Loucy (cell line): Measurements from ENCODE around the gene GDF2.

Experiments used
- H2AFZ ChIP-seq: fragments of 200-600 bp; sonication (generic); 2 replicates; pipeline ENCODE4 v1.6.0; 2016; ENCODE audit warnings: antibody characterized with exemption, mild to moderate bottlenecking, low read length, moderate library complexity
- H3F3A ChIP-seq: fragments of 200-600 bp; 2 replicates; pipeline ENCODE4 v1.6.0; 2016; ENCODE audit warnings: antibody characterized with exemption, low read depth, mild to moderate bottlenecking
- H3K27me3 ChIP-seq: fragments of 200-600 bp; sonication (generic); 2 replicates; pipeline ENCODE4 v1.6.1; 2014; ENCODE audit warnings: low read length, mild to moderate bottlenecking; ENCODE audit not compliant: insufficient read depth, poor library complexity, severe bottlenecking
- H3K36me3 ChIP-seq: fragments of 200-600 bp; sonication (generic); 2 replicates; pipeline ENCODE4 v1.6.1; 2016; ENCODE audit warnings: low read length; ENCODE audit not compliant: insufficient read depth
- H3K4me1 ChIP-seq: fragments of 200-600 bp; sonication (generic); 2 replicates; pipeline ENCODE4 v1.5.1; 2014; ENCODE audit warnings: low read length, mild to moderate bottlenecking; ENCODE audit not compliant: insufficient read depth, poor library complexity, severe bottlenecking
- H3K4me2 ChIP-seq: fragments of 200-600 bp; sonication (generic); 2 replicates; pipeline ENCODE4 v1.6.0; 2014; ENCODE audit warnings: antibody characterized with exemption, low read length, low read depth, mild to moderate bottlenecking; ENCODE audit not compliant: poor library complexity, severe bottlenecking
- H3K4me3 ChIP-seq: fragments of 200-600 bp; sonication (generic); 2 replicates; pipeline ENCODE4 v1.5.1; 2014; ENCODE audit warnings: low read length, mild to moderate bottlenecking, mixed read lengths; ENCODE audit not compliant: poor library complexity, severe bottlenecking
- H3K79me2 ChIP-seq: fragments of 200-600 bp; sonication (generic); 2 replicates; pipeline ENCODE4 v1.6.1; 2014; ENCODE audit warnings: low read length; ENCODE audit not compliant: insufficient read depth
- H3K9ac ChIP-seq: fragments of 200-600 bp; sonication (generic); 2 replicates; pipeline ENCODE4 v1.6.0; 2014; ENCODE audit warnings: mild to moderate bottlenecking, low read depth, low read length, moderate library complexity; ENCODE audit not compliant: poor library complexity, severe bottlenecking
- H3K9me2 ChIP-seq: fragments of 200-600 bp; sonication (generic); replicated peaks from 2 replicates; pipeline ENCODE4 v1.6.1; 2016; ENCODE audit warnings: low read depth, low read length, mixed read lengths
- H3K9me3 ChIP-seq: fragments of 200-600 bp; sonication (generic); 2 replicates; pipeline ENCODE4 v1.6.1; 2014; ENCODE audit warnings: mild to moderate bottlenecking, antibody characterized with exemption, low read length, low read depth; ENCODE audit not compliant: insufficient read depth
- H4K20me1 ChIP-seq: fragments of 200-600 bp; sonication (generic); 2 replicates; pipeline ENCODE4 v1.6.0; 2014; ENCODE audit warnings: antibody characterized with exemption, low read length, mild to moderate bottlenecking; ENCODE audit not compliant: insufficient read depth, poor library complexity, severe bottlenecking
- CTCF ChIP-seq: fragments of 200-600 bp; sonication (generic); conservative IDR thresholded peaks from 2 replicates; pipeline ENCODE4 v1.5.1; 2014; ENCODE audit warnings: mild to moderate bottlenecking, antibody characterized with exemption, low read length
- EZH2phosphoT487 ChIP-seq: fragments of 200-600 bp; IDR thresholded peaks from 2 replicates; pipeline ENCODE4 v1.6.1; 2018; ENCODE audit warnings: antibody characterized with exemption, mild to moderate bottlenecking, moderate library complexity, borderline replicate concordance

Gene GDF2

GRCh38 chr10:47368431-47369180, 46.4 kb downstream of the GDF2 start:
- H3K36me3 ChIP-seq = no peaks in the 10 kb centered on the region
- no peak for TF ChIP-seq EZH2phosphoT487
- TF ChIP-seq CTCF = no peak

GRCh38 chr10:47369251-47369894, 47.1 kb downstream of the GDF2 start:
- no peak overlapping the region for H3K4me3 ChIP-seq
- TF ChIP-seq EZH2phosphoT487 = no peak
- TF ChIP-seq CTCF = no peak
- no peaks in the 10 kb centered on the region for H3K79me2 ChIP-seq
- no peaks in the 10 kb centered on the region for H4K20me1 ChIP-seq
- H3K4me1 ChIP-seq = no peaks in the 10 kb centered on the region
- no peak overlapping the region for H3K9ac ChIP-seq
- H3K9me2 ChIP-seq = no peaks in the 10 kb centered on the region
- no peaks in the 10 kb centered on the region for H3F3A ChIP-seq
- H3K27me3 ChIP-seq = no peaks in the 10 kb centered on the region
- no peaks in the 10 kb centered on the region for H3K36me3 ChIP-seq
- H3K4me2 ChIP-seq = no peak overlapping the region
- H2AFZ ChIP-seq = no peak overlapping the region
- H3K9me3 ChIP-seq = no peaks in the 10 kb centered on the region

More at GRCh38 chr10:47368431-47369180, 46.4 kb downstream of the GDF2 start:
- Histone ChIP-seq H3K4me3 (no peak overlapping the region), H4K20me1 (no peaks in the 10 kb centered on the region), H3K9me3 (no peaks in the 10 kb centered on the region), H3K4me1 (no peaks in the 10 kb centered on the region), H3K9me2 (no peaks in the 10 kb centered on the region), H3F3A (no peaks in the 10 kb centered on the region), H3K9ac (no peak overlapping the region), H3K79me2 (no peaks in the 10 kb centered on the region), H3K27me3 (no peaks in the 10 kb centered on the region), H2AFZ (no peak overlapping the region), H3K4me2 (no peak overlapping the region)

- no peaks in the 10 kb centered on the region for H3K36me3 ChIP-seq
- no peak overlapping the region for H2AFZ ChIP-seq
- H3K27me3 ChIP-seq = no peaks in the 10 kb centered on the region
- no peak overlapping the region for H3K4me3 ChIP-seq
- H3K9ac ChIP-seq = no peak overlapping the region
- H3F3A ChIP-seq = no peaks in the 10 kb centered on the region
- H3K79me2 ChIP-seq = no peaks in the 10 kb centered on the region
- H3K4me1 ChIP-seq = no peaks in the 10 kb centered on the region
- no peaks in the 10 kb centered on the region for H4K20me1 ChIP-seq
- H3K9me2 ChIP-seq = no peaks in the 10 kb centered on the region
- TF ChIP-seq CTCF (no peak), EZH2phosphoT487 (no peak)
- H3K9me3 ChIP-seq = no peaks in the 10 kb centered on the region
- H3K4me2 ChIP-seq = no peak overlapping the region
Measured at GRCh38 chr10:47370015-47370767, 47.9 kb downstream of the GDF2 start.
